A673 (cell line): ENCODE measurements around the gene SIGLEC9. TPM values are rescaled to one million over a fixed set of nuclear protein-coding genes. Genes with fewer than 3 reads are reported as not detected.

Experiments
- BruUV-seq: library from RNA; stranded (reverse); fragments of 400-500 nt; replicated peaks from 2 replicates; lab custom pipeline; 2021; lab: Mats Ljungman, UMichigan
- CTCF ChIA-PET: fragments of 300-600 bp; sonication (Branson Sonifier 250); formaldehyde crosslinking; loops from one replicate; lab custom pipeline; 2022; ENCODE audit warnings: antibody characterized with exemption; lab: Charles Lee
- POLR2A ChIA-PET: fragments of 300-600 bp; sonication (Branson Sonifier 250); formaldehyde crosslinking; loops from one replicate; lab custom pipeline; 2022; ENCODE audit warnings: antibody characterized with exemption; ENCODE audit not compliant: low non-redundant PET; lab: Charles Lee
- DNase-seq: peaks from one replicate; pipeline ENCODE4 v3.0.0-alpha.2; 2015; ENCODE audit warnings: low spot score
- H3K27ac ChIP-seq: fragments of 200-600 bp; sonication (generic); 2 replicates; pipeline ENCODE4 v1.5.1; 2016; ENCODE audit warnings: mixed run types, low read depth, mild to moderate bottlenecking, mixed read lengths, antibody characterized with exemption, low read length; ENCODE audit not compliant: poor library complexity, severe bottlenecking
- H3K27me3 ChIP-seq: fragments of 200-600 bp; sonication (generic); replicated peaks from 2 replicates; pipeline ENCODE4 v1.6.1; 2017; ENCODE audit warnings: mixed run types, low read depth, mild to moderate bottlenecking, mixed read lengths, antibody characterized with exemption, low read length; ENCODE audit not compliant: insufficient read depth, poor library complexity
- H3K36me3 ChIP-seq: fragments of 200-600 bp; sonication (generic); 2 replicates; pipeline ENCODE4 v1.6.1; 2016; ENCODE audit warnings: mixed run types, mild to moderate bottlenecking, mixed read lengths, antibody characterized with exemption, low read length; ENCODE audit not compliant: insufficient read depth, poor library complexity, severe bottlenecking
- H3K4me1 ChIP-seq: fragments of 200-600 bp; sonication (generic); 2 replicates; pipeline ENCODE4 v1.6.1; 2017; ENCODE audit warnings: mixed run types, mild to moderate bottlenecking, mixed read lengths, antibody characterized with exemption, low read length; ENCODE audit not compliant: insufficient read depth, poor library complexity, severe bottlenecking
- H3K4me3 ChIP-seq: fragments of 200-600 bp; sonication (generic); 2 replicates; pipeline ENCODE4 v1.5.1; 2016; ENCODE audit warnings: low read depth, mixed run types, mild to moderate bottlenecking, mixed read lengths, low read length; ENCODE audit not compliant: poor library complexity, severe bottlenecking
- H3K9me3 ChIP-seq: fragments of 200-600 bp; sonication (generic); 2 replicates; pipeline ENCODE4 v1.6.1; 2016; ENCODE audit warnings: mixed run types, low read depth, mild to moderate bottlenecking, mixed read lengths, antibody characterized with exemption, low read length; ENCODE audit not compliant: poor library complexity, severe bottlenecking
- CTCF ChIP-seq: fragments of 300-800, 200-600 bp; sonication (generic); conservative IDR thresholded peaks from 2 replicates; pipeline ENCODE4 v1.5.1; 2017; ENCODE audit warnings: low read depth, mild to moderate bottlenecking, antibody characterized with exemption, low read length, moderate library complexity, mixed read lengths
- EZH2 ChIP-seq: fragments of 200-600 bp; sonication (generic); IDR thresholded peaks from 2 replicates; pipeline ENCODE4 v1.6.1; 2017; ENCODE audit warnings: borderline replicate concordance, low read depth, mild to moderate bottlenecking, mixed read lengths, antibody characterized with exemption, low read length; ENCODE audit not compliant: poor library complexity, severe bottlenecking
- intact Hi-C: fragments of 100-400 bp; cut with micrococcal nuclease; formaldehyde crosslinking; loops from one replicate; pipeline ENCODE4 v1.10.0; 2022; ENCODE audit not compliant: unreplicated experiment
- total RNA-seq: library from RNA; stranded (reverse); gene quantifications from 2 replicates; pipeline ENCODE4 v1.2.3, GENCODE V29; 2021

Gene SIGLEC9
- total RNA-seq, 1 experiment from 2014 or later: not detected

- POLR2A ChIA-PET: no interaction called here
- no peak overlapping the region for H3K27ac ChIP-seq
- DNase-seq: no peak
- CTCF ChIA-PET: no interaction called here
- peaks cover 20% of the 10 kb centered on the region for H3K27me3 ChIP-seq
- no peak overlapping the region for H3K4me3 ChIP-seq
- no peaks in the 10 kb centered on the region for H3K4me1 ChIP-seq
- BruUV-seq: no TSS peak
- TF ChIP-seq EZH2 (no peak), CTCF (no peak)
- peaks cover 6% of the 10 kb centered on the region for H3K9me3 ChIP-seq
- no peaks in the 10 kb centered on the region for H3K36me3 ChIP-seq
- intact Hi-C loops: no loop called here
These were observed 7.3 kb downstream of the SIGLEC9 start for GRCh38 chr19:51131780-51132680.

GRCh38 chr19:51135004-51135403, 10.3 kb downstream of the SIGLEC9 start:
- H3K4me1 ChIP-seq: no peaks in the 10 kb centered on the region
- no peak for TF ChIP-seq EZH2
- TF ChIP-seq CTCF: no peak
- CTCF ChIA-PET: no interaction called here
- H3K36me3 ChIP-seq: no peaks in the 10 kb centered on the region
- DNase-seq: no peak
- peaks cover 26% of the 10 kb centered on the region for H3K27me3 ChIP-seq
- H3K4me3 ChIP-seq: no peak overlapping the region
- no peak overlapping the region for H3K27ac ChIP-seq
- peaks cover 6% of the 10 kb centered on the region for H3K9me3 ChIP-seq
- no TSS peak for BruUV-seq
- POLR2A ChIA-PET: no interaction called here
- intact Hi-C loops: no loop called here

- ChIA-PET POLR2A (no interaction called here), CTCF (interaction anchor here (0.6 kb wide), 1 partner anchor 8 kb away, joined by 3 read pairs; no protein-coding TSS in a partner anchor)
- no peak for TF ChIP-seq CTCF
- no peak for TF ChIP-seq EZH2
- Histone ChIP-seq H3K36me3 (no peaks in the 10 kb centered on the region), H3K27me3 (peaks cover 35% of the 10 kb centered on the region), H3K4me3 (no peak overlapping the region), H3K4me1 (no peaks in the 10 kb centered on the region), H3K9me3 (peaks cover 6% of the 10 kb centered on the region), H3K27ac (no peak overlapping the region)
- DNase-seq: no peak
- BruUV-seq: no TSS peak
- intact Hi-C loops: no loop called here
These were observed 11.5 kb downstream of the SIGLEC9 start for GRCh38 chr19:51135986-51136762.
